Stimulated activated CD8-positive, alpha-beta memory T cell treated with anti-CD3 and anti-CD28 coated beads, Interleukin-4, amount 100 ng/mL, for 4 hours (primary cell): Measurements from ENCODE around the gene RPL10.

ENCODE experiments used
- DNase-seq, 2 donors: peaks; one replicate each; pipeline ENCODE4 v3.0.0-alpha.2; 2020; ENCODE audit warnings: low read depth in 2 of 2, low spot score in 1 of 2

The RPL10 gene

DNA sequence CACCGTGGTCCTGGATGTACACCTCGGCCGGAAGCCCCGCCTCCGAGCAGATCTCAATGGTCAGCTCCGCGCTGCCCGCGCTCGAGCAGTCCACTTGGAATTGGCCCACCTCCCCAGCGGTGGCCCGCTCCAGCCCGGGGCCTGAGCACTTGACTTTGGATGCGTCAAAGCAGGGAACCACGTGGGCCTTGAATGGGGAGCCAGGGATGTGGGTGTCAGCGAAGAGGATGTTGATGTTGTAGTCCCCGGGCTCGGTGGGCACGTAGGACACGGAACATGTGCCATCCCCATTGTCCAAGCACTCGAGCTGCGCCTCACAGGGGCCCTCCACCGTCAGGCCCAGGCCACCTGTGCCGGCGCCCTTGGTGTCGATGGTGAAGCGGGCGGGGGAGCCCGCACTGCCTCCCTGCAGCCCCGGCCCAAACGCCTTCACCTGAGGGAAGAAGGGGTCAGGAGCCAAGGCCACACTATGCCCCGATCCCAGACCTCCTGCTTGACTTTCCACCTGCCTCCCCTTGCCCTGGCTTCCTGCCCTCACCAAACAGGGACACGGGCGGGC lies 37.9 kb upstream of the RPL10 start:
- no peak for DNase-seq

DNA sequence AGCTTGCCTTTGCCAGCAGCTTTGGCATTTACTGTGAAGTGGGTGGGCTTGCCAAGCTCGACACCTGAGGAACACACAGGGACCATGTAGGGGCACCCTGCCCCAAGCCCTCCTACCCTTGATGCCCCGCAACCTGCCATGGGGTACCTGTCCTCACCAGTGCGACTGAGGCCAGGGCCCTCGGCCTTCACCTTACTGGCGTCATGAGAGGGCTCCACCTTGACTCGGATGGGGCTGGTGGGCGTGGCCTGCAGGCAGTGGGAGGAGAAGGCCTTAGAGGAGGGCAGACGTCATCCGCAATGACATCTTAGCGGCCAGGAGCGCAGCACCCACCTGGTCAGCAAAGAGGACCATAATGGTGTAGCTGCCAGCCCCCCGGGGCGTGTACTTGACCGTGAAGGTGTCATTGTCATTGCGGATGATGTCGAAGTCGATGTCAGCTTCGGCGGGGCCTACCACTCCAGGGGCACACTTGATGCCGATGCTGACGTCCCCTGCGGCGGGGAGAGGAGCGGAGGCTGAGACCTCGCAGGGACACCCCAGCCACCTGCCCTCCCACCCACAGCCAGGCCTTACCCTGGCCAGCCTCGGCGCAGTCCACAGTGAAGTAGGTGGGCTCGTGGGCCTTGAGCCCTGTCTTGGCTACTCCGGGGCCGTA lies 36.0 kb upstream of the RPL10 start:
- no peak for DNase-seq

DNA sequence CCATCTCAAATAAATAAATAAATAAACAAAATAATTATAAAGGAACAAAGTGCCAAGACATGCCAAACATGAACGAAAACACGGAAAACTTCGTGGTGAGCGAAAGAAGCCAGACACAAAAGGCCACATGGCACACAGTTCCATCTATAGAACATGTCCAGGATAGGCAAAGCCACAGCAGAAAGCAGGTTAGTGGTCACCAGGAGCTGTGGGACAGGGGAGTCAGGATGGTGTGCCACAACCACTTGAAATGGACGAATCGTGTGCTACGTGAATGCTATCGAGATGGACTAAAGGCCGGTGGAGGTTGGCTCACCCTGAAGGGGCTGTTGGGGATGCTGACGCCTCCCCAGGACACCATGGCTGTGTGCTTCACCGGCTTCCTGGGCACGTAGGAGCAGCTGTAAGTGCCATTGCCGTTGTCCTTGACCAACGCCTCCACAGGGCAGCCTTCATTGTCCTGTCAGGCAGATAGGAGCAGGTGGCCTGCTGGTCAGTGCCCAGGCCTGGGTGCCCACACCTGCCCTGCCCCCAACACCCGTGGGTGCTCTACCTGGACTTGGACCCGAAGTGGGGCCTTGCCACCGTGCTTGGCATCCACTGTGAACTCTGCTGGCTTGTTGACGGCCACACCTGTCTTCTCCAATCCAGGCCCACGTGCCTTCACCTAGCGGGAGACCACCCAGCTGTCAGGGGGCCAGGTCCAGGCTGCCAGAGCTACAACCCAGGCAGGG lies 34.3 kb upstream of the RPL10 start:
- no peak for DNase-seq

DNA sequence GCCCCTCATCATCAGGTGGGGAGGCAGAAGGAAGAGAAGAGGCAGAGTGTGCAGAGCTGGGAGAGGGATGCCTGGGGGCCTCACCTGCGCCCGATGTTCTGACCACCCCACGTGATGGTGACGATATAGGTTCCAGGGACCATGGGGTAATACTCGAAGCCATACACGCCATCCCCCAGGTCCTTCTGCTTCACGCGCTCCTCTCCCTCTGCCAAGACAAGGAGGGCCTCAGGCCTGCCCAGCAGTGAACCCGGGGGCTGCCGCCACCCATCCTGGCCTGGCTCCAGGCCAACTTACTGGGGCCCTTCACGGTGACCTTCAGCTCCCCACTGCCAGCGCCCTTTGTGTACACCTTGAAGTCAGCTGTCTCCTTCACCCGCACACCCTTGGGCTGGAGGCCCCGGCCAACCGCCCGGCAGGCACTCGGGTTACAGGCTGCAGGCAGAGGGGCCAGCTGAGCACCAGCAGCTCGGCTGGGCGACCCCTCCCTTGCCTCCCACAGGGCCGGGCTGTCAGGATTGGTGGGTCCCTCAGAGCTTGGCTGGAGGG lies 33.1 kb upstream of the RPL10 start:
- DNase-seq: no peak

DNA sequence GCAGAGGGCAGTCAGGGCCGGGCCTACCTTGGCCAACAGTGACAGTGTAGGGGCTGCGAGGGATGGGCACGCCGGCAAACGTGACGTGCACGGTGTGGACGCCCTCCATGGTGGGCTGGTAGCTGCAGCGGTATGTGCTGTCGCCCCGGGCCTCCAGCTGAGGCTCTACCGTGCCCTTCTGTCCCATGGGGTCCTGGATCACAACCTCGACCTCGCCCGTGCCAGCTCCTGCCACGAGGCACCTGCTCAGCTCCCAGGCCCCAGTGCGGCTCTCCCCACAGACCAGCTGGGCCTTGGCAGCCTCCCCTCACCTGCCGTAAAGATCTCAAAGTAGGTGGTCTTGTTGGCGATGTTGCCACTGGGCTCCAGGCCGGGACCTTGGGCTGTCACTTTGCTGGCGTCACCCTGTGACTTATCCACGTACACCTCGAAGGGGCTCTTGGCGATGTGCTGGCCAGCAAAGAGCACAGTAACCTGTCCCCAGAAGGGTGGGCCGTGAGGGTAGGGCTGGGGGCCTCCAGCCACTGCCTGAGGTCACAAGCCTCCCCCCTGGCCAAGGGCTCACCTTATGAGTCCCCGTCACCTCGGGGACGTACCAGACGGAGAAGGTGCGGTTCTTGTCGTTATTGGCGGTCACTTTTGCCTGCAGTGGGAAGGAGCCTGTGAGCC lies 32.0 kb upstream of the RPL10 start:
- DNase-seq: no peak

DNA sequence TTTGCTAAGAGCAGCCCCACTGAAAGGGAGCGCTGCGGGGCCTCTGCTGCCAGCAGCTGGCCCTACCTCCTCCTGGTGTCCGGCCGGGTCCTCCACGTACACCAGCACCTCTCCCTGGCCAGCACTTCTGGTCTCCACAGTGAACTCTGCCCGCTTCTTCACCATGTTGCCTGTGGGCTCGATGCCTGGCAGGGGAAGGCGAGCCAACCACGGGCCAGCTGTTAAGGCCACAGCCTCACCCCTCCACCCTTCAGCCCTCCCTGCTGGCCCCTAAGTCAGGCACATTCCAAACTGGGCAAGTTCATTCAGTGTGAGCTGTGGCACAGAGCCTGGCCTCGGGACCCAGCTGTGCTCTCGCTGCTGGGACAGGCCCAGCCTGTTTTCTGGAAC lies 31.5 kb upstream of the RPL10 start:
- DNase-seq: no peak

DNA sequence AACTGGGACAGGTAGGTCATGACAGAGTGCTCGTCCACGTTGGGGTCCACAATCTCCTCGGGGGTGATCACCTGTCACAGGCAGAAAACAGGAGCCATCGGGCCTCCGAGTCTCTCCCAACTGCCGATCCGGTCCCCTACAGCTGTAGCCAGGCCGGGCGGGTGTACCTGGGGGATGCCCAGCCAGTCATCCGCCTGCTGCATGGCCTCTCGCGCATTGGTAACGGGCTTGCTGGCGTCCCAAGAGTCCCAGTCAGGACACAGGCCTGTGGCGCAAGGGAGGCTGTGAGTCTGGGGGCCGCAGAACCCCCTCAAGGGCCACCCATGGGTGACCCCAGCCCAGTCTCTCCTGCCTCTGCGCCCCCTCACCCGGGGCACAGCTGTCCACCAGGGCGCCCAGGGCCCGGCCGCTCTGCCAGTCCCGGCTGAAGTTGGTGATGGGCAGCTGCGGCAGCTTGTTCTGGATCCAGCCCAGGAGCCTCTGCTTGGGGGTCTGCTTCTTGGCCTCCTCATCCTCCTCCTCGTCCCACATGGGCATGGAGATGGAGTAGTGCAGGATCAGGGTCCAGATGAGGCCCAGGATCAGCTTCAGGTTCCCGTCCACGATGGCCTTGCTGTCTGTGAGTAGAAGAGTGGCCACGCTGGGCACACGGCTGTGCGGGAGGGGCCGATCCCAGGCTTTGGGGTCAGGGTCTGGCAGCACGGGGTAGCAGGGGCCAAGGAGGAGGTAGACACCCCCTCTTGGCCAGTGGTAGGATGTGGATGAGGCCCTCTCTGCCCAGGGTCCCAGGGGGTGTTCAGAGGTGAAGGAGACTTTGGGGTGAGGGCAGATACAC lies 30.5 kb upstream of the RPL10 start:
- DNase-seq: no peak

DNA sequence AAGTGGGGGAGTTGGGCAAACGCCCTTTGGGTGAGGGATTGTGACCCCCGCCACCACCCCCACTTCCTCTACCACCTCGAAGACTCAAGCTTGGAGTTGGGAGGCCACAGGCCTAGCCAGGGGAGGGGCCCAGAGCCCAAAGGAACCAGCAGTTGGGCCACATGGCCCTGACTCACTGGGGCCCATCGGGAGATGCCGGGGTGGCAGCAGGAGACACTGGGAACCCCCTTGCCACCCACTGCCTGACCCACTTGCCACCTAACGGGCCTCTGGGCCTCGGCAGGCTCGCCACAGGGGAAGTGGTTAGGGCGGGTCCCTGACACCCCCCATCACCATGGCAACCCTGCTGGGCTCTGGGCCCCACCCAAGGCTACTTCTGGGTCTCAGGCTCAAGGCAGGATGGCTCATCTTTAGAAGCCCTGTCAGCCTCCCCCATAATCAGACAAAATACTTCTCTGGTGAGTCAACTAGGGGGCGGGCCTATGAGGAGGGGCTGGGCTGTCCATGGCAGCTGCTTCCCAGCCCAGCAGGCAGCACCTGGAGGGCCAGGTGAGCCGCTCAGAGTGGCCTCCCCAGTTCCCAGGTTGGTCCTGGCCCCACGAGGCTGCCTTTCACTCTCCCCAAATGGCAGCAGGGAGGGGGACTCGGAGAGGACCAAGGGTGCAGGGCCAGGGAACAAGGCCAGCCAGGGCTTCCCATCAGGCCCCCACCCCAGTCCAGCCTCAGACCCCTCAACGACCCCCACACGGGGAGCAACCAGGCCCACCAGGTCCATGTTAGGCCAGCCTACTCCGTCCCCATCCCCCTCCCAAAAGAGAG lies 29.3 kb upstream of the RPL10 start:
- peak; percentile 81 to 95 for DNase-seq

DNA sequence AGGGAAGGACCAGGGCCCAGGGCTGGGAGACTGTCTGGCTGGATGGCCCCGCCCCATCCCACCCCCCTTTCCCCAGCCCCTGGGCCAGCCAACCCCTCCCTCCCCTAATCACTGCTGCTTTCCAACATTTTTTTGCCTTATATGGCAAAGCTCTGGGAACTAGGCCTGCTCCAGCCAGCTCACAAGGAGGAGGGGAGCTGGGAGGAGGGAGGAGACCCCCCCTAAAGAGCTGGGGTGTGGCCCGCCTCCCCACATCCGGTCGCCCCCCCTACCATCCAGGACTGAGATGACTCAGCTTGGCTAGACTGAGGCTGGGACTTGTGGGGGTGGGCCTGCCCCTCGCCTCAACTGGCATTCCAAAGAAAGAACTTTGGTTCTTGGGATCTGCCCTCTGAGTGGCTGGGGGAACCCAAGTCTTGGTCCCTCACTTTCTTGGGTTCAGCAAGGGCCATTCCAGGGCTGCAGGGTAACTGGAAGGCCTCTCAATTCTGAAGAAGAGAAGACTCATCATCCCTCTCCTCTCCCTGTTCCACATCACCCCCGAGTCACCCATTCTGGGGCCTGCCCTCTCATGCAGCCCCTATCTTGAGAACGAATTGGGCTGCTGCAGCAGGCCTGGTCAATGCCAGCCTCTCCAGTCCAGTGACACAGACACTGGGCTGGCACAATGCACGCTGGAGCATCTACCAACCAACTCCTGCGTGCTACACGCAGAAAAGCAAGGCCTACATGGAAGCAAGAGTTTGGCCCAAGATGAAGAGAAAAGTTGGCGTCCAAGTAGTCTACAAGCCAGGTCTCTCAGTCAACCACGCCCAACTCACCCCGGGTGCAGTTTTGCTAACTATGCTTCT lies 28.5 kb upstream of the RPL10 start:
- peak; percentile 39 to 65 for DNase-seq

DNA sequence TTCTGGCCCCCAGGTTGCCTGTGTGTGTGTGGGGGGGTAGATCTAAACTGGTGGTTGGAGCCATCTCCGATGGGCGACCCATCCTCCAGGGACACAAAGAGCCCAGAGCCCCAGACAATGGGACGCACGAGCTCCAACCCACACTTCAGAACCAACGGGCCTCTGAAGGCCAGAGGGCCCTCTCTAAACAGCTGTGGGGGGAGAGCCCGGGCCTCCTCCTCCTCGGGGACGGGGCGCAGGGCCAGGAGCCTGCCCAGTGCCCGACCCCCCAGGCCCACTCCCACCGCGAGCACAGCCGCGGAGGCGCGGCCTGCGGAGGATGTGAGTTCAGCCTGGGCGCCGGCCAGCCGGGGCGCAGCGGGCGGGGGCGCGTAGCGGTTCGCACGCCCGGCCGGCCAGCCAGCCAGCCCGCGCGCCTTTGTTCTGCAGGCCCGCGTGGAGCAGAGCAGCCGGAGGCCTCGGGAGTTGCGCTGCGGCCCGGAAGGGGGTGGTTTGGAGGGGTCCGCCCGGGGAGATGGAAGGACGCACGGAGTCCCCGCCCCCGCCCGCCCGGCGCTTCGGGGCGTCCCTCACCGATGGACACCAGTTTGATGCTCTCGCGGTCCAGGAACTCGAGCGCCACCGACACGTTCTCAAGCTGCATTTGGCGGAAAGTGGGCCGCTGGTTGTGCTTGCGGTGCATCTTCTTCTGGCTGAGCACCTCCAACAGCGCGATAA lies 27.7 kb upstream of the RPL10 start:
- no peak for DNase-seq

DNA sequence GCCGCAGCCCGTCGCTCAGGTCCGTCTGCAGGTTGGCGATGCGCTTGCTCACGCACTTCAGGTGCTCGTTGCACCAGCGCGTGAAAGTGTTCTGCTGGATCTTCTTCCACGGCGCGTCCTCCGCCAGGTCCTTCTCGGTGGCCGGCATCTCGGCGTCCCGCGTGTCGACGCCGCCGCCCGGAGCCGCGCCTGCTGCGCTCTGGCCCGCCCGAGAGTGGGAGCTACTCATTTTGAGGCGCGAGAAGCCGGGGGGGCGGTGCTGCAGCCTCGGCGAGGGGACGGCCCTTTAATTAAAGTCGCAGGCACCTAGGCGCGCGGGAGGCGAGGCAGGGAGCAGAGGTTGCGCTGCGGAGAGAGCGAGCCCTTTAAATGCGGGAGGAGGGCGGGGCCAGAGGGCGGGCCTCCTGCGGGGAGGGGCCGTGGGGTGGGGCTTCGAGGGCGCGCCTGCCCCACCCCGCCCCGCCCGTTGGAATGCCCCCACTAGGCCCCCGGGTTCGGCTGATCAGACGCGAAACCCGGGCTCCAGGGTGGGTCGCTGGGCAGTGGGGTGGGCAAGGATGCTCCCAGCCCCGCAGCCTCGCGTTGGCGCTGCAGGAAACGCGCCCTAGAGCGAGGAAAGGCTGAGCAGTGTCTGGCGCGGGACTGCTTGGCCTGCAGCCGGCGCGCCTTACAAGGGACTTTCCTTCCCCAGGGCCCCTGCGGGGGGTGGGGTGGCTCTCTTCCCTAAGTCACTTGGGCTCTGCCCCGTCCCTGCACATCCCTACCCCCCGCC lies 27.0 kb upstream of the RPL10 start:
- peak; percentile 77 to 88 for DNase-seq

DNA sequence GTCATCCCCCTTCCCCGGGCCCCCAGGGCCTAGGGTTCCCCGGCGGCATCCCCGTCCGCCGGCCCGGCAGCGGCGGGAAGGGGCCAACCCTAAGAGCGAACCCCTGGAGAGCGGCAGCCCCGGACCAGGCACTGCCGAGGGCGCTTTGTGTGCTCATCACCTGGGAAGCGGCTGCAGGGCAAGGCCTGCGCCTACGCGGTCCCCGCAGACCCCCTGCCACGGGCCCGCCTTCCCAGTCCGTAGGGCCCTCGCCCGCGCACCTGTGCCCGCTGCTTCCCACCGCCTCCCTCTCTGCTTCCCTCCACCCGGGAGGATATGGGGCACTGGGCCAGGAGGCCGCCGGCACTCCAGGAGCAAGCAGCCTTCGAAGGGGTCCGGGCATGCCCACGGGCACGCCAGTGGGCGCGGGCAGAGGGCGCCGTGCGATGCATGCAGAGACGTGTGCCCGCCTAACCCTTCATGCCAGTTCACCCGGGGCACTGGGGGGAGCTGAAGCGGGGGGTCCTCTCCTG lies 26.3 kb upstream of the RPL10 start:
- DNase-seq: no peak

DNA sequence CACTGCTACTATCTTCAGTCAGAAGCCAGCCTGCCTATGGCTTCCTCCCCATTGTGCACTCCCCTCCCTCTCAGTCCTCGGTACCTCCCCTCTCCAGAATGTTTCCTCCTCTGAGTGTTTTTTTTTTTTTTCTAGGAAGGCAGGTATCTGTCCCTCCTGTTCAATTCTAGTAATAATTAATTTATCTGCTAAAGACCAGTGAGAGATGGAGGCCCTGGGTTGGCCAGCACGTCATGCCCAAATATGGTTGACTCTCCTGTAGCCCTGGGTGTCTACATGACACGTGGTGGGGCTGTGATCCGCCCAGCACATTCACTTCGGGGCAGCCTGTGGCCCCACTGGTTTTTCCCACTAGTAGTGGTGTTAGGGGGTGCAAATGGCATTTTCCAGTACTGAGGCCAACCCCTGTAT lies 25.6 kb upstream of the RPL10 start:
- DNase-seq: no peak

DNA sequence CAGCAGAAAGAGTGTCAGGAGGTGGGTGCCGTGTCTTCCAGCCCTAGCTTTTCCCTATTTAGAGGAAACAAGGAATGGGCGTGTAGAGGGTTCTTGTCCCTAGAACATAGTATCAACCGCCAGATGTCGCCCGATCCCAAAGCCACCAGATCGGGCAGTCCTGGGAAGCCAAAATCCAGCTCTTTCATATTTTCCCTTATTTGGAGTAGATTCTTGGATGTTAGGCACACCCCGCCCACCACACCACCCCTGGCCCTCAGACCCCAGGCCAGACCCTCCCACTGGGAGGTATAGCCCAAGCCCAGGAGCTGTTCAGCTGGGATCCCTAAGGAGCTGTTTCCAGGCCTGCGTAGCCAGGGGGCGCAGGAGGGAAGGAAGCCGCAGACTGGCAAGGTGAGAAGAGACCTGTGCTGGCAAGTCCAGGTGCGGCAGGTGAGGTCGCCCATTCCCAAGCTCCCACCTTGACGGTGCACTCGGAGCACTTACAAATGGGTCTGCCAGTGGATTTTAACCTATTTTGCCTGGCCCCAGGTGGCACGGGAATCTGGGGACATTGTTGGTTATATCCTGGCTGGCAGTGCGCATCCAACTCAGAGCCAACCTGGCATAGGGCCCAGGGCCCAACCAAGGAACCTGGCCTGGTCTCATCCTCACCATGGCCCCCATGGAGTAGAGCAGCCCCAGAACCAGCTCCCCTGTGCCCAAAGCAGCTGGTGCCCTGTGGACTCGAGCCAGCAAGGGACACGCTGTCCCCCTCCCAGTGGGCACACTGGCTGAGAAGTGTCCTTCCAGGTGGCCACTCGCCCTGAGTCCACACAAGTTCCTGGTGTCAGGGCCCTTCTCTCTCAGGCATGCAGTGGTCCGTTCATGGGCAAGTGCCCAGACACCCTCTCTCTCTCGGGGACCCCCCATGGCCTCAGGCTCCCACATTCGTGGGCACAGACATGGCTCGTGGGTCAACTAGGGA lies 24.6 kb upstream of the RPL10 start:
- DNase-seq: no peak

DNA sequence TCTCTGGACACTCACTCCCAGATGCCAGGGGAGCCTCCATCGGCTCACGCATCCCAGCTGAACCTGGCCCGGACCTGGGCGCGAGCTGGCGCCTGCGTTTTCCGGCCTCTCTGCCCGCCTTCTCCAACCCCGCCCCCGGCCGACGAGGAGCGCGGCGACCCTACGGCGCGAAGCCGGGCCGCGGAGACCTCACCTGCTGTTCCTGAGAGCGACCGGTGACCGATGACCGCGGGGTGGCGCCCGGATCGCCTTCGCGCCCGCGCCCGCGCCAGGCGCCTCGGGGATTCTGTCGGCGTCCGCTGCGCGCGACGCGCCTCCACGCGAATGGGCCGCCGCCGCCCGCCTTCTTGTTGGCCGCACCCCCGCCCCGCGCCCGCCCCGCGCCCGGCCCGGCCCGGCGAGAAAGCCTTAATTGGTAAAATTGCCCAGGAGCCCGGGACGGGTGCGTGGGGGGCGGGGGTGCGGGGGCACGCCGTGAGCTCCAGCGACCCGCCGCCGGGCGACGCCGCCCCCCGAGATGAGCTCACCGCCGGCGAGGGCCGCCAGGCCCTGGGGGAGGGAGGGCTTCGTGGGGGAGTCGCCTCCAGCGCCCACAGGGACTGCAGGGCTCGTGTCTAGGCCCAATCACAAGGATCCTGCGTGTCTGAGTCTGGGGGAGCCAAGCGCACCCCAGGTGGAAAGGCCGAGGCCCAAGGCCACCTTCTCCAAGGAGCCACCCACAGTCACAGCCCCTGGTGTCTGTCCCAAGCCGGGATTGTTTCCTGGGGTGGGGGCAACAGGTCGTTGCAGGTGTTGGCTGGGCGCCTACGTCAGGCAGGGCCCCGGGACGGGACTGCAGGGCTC lies 23.6 kb upstream of the RPL10 start, which contains the start of gene FLNA:
Gene FLNA (minus strand): TSS at position 322 of the 843 bp plus-strand sequence. CDS start 3,389 bp downstream, outside the sequence.
- DNase-seq: no peak
